GM13976 (cell line): ENCODE results near the gene M6PR.

Experiments
- DNase-seq: peaks from one replicate; pipeline ENCODE4 v3.0.0; 2012; ENCODE audit warnings: low spot score
- CTCF ChIP-seq: IDR thresholded peaks from 2 replicates; pipeline ENCODE4 v1.5.1; 2012; ENCODE audit warnings: borderline replicate concordance, mild to moderate bottlenecking; ENCODE audit not compliant: insufficient read depth; ENCODE audit errors: extremely low read depth, missing control alignments, control extremely low read depth
- in situ Hi-C: fragments of 300-500 bp; cut with MboI; formaldehyde crosslinking; loops from one replicate; pipeline ENCODE4 v1.12.0; 2022; ENCODE audit warnings: low sequenced_read_pairs, mixed read lengths, inconsistent platforms; ENCODE audit not compliant: unreplicated experiment

Gene M6PR

DNA sequence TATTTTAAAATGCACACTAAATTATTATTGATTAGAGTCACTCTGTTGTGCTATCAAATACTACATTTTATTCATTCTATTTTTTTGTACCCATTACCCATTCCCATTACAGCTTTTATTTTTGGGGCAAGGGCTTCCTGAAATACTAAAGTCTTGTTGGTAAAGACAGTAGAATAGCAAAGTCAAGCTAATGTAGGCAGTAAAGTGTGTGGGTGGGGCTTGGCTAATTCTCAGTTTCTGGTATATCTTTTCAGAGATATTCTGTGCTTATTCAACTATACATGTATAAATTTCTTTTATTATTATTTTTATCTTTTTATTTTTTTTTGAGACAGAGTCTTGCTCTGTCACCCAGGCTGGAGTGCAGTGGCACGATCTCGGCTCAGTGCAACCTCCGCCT lies 57.5 kb downstream of the M6PR start:
- no peak for DNase-seq
- in situ Hi-C loops = loop anchor here (10.0 to 25.0 kb wide), 2 partner anchors 227 to 355 kb away; partner anchors contain the start of genes CLEC4E and MFAP5
- TF ChIP-seq CTCF = no peak
